CD8-positive, alpha-beta memory T cell (primary cell): ENCODE measurements around the gene TTLL9. TPM values are rescaled to one million over a fixed set of nuclear protein-coding genes. Genes with fewer than 3 reads are reported as not detected.

Source experiments
- CTCF ChIA-PET: fragments of 350-600 bp; sonication (Branson Sonifier 250); formaldehyde crosslinking; loops from one replicate; lab custom pipeline; 2021; ENCODE audit warnings: antibody characterized with exemption; lab: Charles Lee
- POLR2A ChIA-PET: fragments of 350-600 bp; sonication (Branson Sonifier 250); formaldehyde crosslinking; loops from one replicate; lab custom pipeline; 2021; ENCODE audit warnings: antibody characterized with exemption; lab: Charles Lee
- DNase-seq, 5 donors: peaks; one replicate each; pipeline versions ENCODE4 v3.0.0 to v3.0.0-alpha.2; 2020 to 2022; ENCODE audit warnings: mixed read lengths in 1 of 5
- H3K27ac ChIP-seq: one replicate; pipeline ENCODE4 v1.7.0; 2013; ENCODE audit warnings: low read depth, mild to moderate bottlenecking, low read length, moderate library complexity
- H3K27me3 ChIP-seq: 2 replicates; pipeline ENCODE4 v1.7.0; 2013; ENCODE audit warnings: low read length, mild to moderate bottlenecking; ENCODE audit not compliant: insufficient read depth, poor library complexity, severe bottlenecking
- H3K36me3 ChIP-seq: 2 replicates; pipeline ENCODE4 v1.7.0; 2013; ENCODE audit warnings: mild to moderate bottlenecking, low read length, moderate library complexity; ENCODE audit not compliant: insufficient read depth
- H3K4me1 ChIP-seq: 2 replicates; pipeline ENCODE4 v1.7.0; 2013; ENCODE audit warnings: mild to moderate bottlenecking, low read length, moderate library complexity; ENCODE audit not compliant: insufficient read depth
- H3K4me3 ChIP-seq: 2 replicates; pipeline ENCODE4 v1.7.0; 2013; ENCODE audit warnings: mild to moderate bottlenecking, low read length
- H3K9me3 ChIP-seq: 2 replicates; pipeline ENCODE4 v1.7.0; 2013; ENCODE audit warnings: mild to moderate bottlenecking, low read length
- H3K27ac Mint-ChIP-seq, 8 donors: one replicate each; pipeline ENCODE4 v1.8.0; 2020 to 2021; ENCODE audit warnings: mixed read lengths in 8 of 8, mild to moderate bottlenecking in 6 of 8, inconsistent platforms in 3 of 8, moderate library complexity in 3 of 8
- H3K27me3 Mint-ChIP-seq, 2 donors: one replicate each; pipeline ENCODE4 v1.8.0; 2020 to 2021; ENCODE audit warnings: mixed read lengths in 2 of 2, mild to moderate bottlenecking in 1 of 2, moderate library complexity in 1 of 2
- H3K36me3 Mint-ChIP-seq, 3 donors: one replicate each; pipeline ENCODE4 v1.8.0; 2020 to 2021; ENCODE audit warnings: mixed read lengths in 3 of 3, inconsistent platforms in 1 of 3, mild to moderate bottlenecking in 1 of 3
- H3K4me1 Mint-ChIP-seq, 3 donors: one replicate each; pipeline ENCODE4 v1.8.0; 2020 to 2021; ENCODE audit warnings: mixed read lengths in 3 of 3, inconsistent platforms in 1 of 3, mild to moderate bottlenecking in 1 of 3
- H3K4me3 Mint-ChIP-seq, 7 donors: one replicate each; pipeline ENCODE4 v1.8.0; 2020 to 2021; ENCODE audit warnings: mixed read lengths in 7 of 7, mild to moderate bottlenecking in 6 of 7, moderate library complexity in 4 of 7, inconsistent platforms in 2 of 7
- H3K9me3 Mint-ChIP-seq, 5 donors: one replicate each; pipeline ENCODE4 v1.8.0; 2020 to 2022; ENCODE audit warnings: mixed read lengths in 5 of 5, mild to moderate bottlenecking in 3 of 5, moderate library complexity in 2 of 5, inconsistent platforms in 1 of 5
- polyA plus RNA-seq: library from polyadenylated mRNA; unstranded; fragments of 300-500 nt; fragmentation: Illumina TruSeq; gene quantifications from one replicate; pipeline ENCODE4 v1.2.3, GENCODE V29; 2021
- total RNA-seq, 2 experiments: library from RNA; stranded (reverse); gene quantifications; one replicate each; pipeline ENCODE4 v1.2.3, GENCODE V29; 2021

Gene TTLL9
- total and polyA plus RNA-seq, 3 experiments from 2014 or later = not detected

GRCh38 chr20:31984981-31985471 is 114.6 kb downstream of the TTLL9 start:
- Mint-ChIP-seq H3K27ac (no peak overlapping the region), H3K4me3 (no peak overlapping the region), H3K36me3 (peaks cover 0 to 3% (median 0%) of the 10 kb centered on the region in 3 donors), H3K27me3 (peaks cover 4 to 25% of the 10 kb centered on the region in 2 donors), H3K9me3 (no peaks in the 10 kb centered on the region), H3K4me1 (no peaks in the 10 kb centered on the region)
- POLR2A ChIA-PET = no interaction called here
- DNase-seq = no peak
- CTCF ChIA-PET = no interaction called here
- Histone ChIP-seq H3K4me3 (no peak overlapping the region), H3K27me3 (no peaks in the 10 kb centered on the region), H3K27ac (no peak overlapping the region), H3K4me1 (no peaks in the 10 kb centered on the region), H3K36me3 (no peaks in the 10 kb centered on the region), H3K9me3 (no peaks in the 10 kb centered on the region)

GRCh38 chr20:31987744-31988143 is 117.3 kb downstream of the TTLL9 start:
- Histone ChIP-seq H3K4me1 (no peaks in the 10 kb centered on the region), H3K9me3 (no peaks in the 10 kb centered on the region), H3K27ac (no peak overlapping the region), H3K27me3 (no peaks in the 10 kb centered on the region), H3K4me3 (no peak overlapping the region), H3K36me3 (no peaks in the 10 kb centered on the region)
- Mint-ChIP-seq H3K9me3 (no peaks in the 10 kb centered on the region), H3K27ac (no peak overlapping the region), H3K27me3 (peaks cover 6 to 12% of the 10 kb centered on the region in 2 donors), H3K36me3 (no peaks in the 10 kb centered on the region), H3K4me1 (no peaks in the 10 kb centered on the region), H3K4me3 (no peak overlapping the region)
- no peak for DNase-seq
- ChIA-PET CTCF (no interaction called here), POLR2A (no interaction called here)

DNA sequence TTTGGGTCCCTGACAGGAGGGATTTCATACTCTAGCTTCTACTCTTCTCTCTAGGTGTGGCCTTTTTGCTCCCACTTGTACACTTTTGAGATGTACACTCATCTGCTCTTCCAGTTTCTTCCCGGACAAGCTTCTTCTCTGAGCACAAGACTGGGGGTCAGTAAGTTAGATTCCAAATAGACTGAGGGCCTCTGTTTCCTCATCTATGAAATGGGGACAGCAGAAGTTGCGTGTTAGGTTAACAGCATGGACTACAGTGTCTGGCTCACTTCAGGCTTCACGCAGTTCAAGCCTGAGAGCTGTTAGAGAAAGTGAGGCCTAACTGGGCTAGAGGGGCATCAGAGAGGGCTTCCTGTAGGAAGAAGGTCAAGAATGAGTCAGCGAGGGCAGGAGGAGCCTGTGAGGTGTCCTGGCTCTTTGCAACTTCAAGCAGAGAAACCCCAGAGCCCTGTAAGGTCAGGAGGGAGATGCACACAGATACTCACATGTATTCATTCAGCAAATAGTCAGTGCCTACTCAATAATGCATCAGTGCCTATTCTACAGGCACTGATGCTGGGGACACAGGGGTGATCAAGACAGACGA is 118.1 kb downstream of the TTLL9 start:
- no peak for DNase-seq
- ChIA-PET CTCF (no interaction called here), POLR2A (no interaction called here)
- Mint-ChIP-seq H3K4me3 (no peak overlapping the region), H3K4me1 (no peaks in the 10 kb centered on the region), H3K9me3 (no peaks in the 10 kb centered on the region), H3K27ac (peak overlapping the region in 1 of 8 donors; percentile 72), H3K27me3 (peaks cover 9 to 10% of the 10 kb centered on the region in 2 donors), H3K36me3 (no peaks in the 10 kb centered on the region)
- Histone ChIP-seq H3K36me3 (no peaks in the 10 kb centered on the region), H3K27me3 (no peaks in the 10 kb centered on the region), H3K27ac (no peak overlapping the region), H3K4me1 (no peaks in the 10 kb centered on the region), H3K4me3 (no peak overlapping the region), H3K9me3 (no peaks in the 10 kb centered on the region)

- peaks cover 15 to 16% of the 10 kb centered on the region in 2 donors for H3K27me3 Mint-ChIP-seq
- no peaks in the 10 kb centered on the region for H3K4me1 ChIP-seq
- no peaks in the 10 kb centered on the region for H3K36me3 Mint-ChIP-seq
- no peaks in the 10 kb centered on the region for H3K9me3 Mint-ChIP-seq
- no peaks in the 10 kb centered on the region for H3K9me3 ChIP-seq
- POLR2A ChIA-PET = no interaction called here
- H3K4me1 Mint-ChIP-seq = no peaks in the 10 kb centered on the region
- no peak overlapping the region for H3K4me3 ChIP-seq
- H3K36me3 ChIP-seq = no peaks in the 10 kb centered on the region
- no peak for DNase-seq
- no peak overlapping the region for H3K27ac ChIP-seq
- CTCF ChIA-PET = no interaction called here
- no peak overlapping the region for H3K27ac Mint-ChIP-seq
- peaks cover 3% of the 10 kb centered on the region for H3K27me3 ChIP-seq
- H3K4me3 Mint-ChIP-seq = no peak overlapping the region
Observed at GRCh38 chr20:31989030-31989645, 118.7 kb downstream of the TTLL9 start.

GRCh38 chr20:31990641-31991338 is 120.4 kb downstream of the TTLL9 start:
- Mint-ChIP-seq H3K4me3 (no peak overlapping the region), H3K36me3 (no peaks in the 10 kb centered on the region), H3K4me1 (peaks cover 0 to 1% (median 0%) of the 10 kb centered on the region in 3 donors), H3K27me3 (peaks cover 17 to 21% of the 10 kb centered on the region in 2 donors), H3K27ac (no peak overlapping the region), H3K9me3 (no peaks in the 10 kb centered on the region)
- H3K27ac ChIP-seq = no peak overlapping the region
- no peaks in the 10 kb centered on the region for H3K4me1 ChIP-seq
- H3K9me3 ChIP-seq = no peaks in the 10 kb centered on the region
- H3K36me3 ChIP-seq = no peaks in the 10 kb centered on the region
- CTCF ChIA-PET = no interaction called here
- H3K27me3 ChIP-seq = peaks cover 5% of the 10 kb centered on the region
- no peak for DNase-seq
- H3K4me3 ChIP-seq = no peak overlapping the region
- POLR2A ChIA-PET = no interaction called here

- Histone ChIP-seq H3K27me3 (peaks cover 5% of the 10 kb centered on the region), H3K9me3 (no peaks in the 10 kb centered on the region), H3K4me3 (no peak overlapping the region), H3K4me1 (no peaks in the 10 kb centered on the region), H3K27ac (no peak overlapping the region), H3K36me3 (no peaks in the 10 kb centered on the region)
- H3K4me1 Mint-ChIP-seq = peaks cover 0 to 1% (median 0%) of the 10 kb centered on the region in 3 donors
- DNase-seq = no peak
- H3K36me3 Mint-ChIP-seq = no peaks in the 10 kb centered on the region
- peaks cover 21 to 26% of the 10 kb centered on the region in 2 donors for H3K27me3 Mint-ChIP-seq
- no peak overlapping the region for H3K4me3 Mint-ChIP-seq
- H3K27ac Mint-ChIP-seq = no peak overlapping the region
- CTCF ChIA-PET = no interaction called here
- POLR2A ChIA-PET = no interaction called here
- no peaks in the 10 kb centered on the region for H3K9me3 Mint-ChIP-seq
Observed at GRCh38 chr20:31991339-31991705, 120.9 kb downstream of the TTLL9 start.

GRCh38 chr20:31992086-31992485 is 121.7 kb downstream of the TTLL9 start:
- Mint-ChIP-seq H3K9me3 (no peaks in the 10 kb centered on the region), H3K27ac (no peak overlapping the region), H3K4me1 (peaks cover 0 to 3% (median 0%) of the 10 kb centered on the region in 3 donors), H3K36me3 (no peaks in the 10 kb centered on the region), H3K27me3 (peaks cover 25 to 33% of the 10 kb centered on the region in 2 donors), H3K4me3 (no peak overlapping the region)
- H3K27me3 ChIP-seq = peaks cover 5% of the 10 kb centered on the region
- no peak overlapping the region for H3K27ac ChIP-seq
- H3K36me3 ChIP-seq = no peaks in the 10 kb centered on the region
- H3K9me3 ChIP-seq = no peaks in the 10 kb centered on the region
- H3K4me3 ChIP-seq = no peak overlapping the region
- ChIA-PET POLR2A (no interaction called here), CTCF (no interaction called here)
- no peaks in the 10 kb centered on the region for H3K4me1 ChIP-seq
- DNase-seq = no peak
